Right lobe of liver (tissue), 6 donors: Measurements from ENCODE around the gene CNIH3. TPM values are rescaled to one million over a fixed set of nuclear protein-coding genes. Genes with fewer than 3 reads are reported as not detected.

Experiments used
- ATAC-seq, 4 donors: fragments of 200-7000 bp; cut with Tn5 transposase; one replicate each; pipeline ENCODE4 v1.9.1; 2020; ENCODE audit warnings: mild to moderate bottlenecking in 4 of 4, moderate library complexity in 4 of 4
- DNase-seq, 3 donors: peaks; one replicate each; pipeline ENCODE4 v3.0.0-alpha.2; 2020
- H3K27ac ChIP-seq, 3 donors: fragments of 200-600 bp; one replicate each; pipeline ENCODE4 v1.8.0; 2022
- H3K27me3 ChIP-seq, 2 donors: fragments of 200-600 bp; one replicate each; pipeline ENCODE4 v1.8.0; 2022
- H3K36me3 ChIP-seq, 4 donors: fragments of 200-600 bp; sonication (generic) in 1 of 4; one replicate each; pipeline versions ENCODE4 v1.5.1 to v1.8.0; 2017 to 2022; ENCODE audit warnings: control low read depth in 1 of 4
- H3K4me1 ChIP-seq, 4 donors: fragments of 200-600 bp; sonication (generic) in 1 of 4; one replicate each; pipeline versions ENCODE4 v1.5.1 to v1.8.0; 2017 to 2022; ENCODE audit warnings: control low read depth in 1 of 4
- H3K4me3 ChIP-seq, 3 donors: fragments of 200-600 bp; one replicate each; pipeline ENCODE4 v1.8.0; 2022
- H3K9me3 ChIP-seq, 4 donors: fragments of 200-600 bp; sonication (generic) in 1 of 4; one replicate each; pipeline versions ENCODE4 v1.5.1 to v1.8.0; 2017 to 2022; ENCODE audit warnings: control low read depth in 1 of 4
- POLR2A ChIP-seq: fragments of 450-650 bp; IDR thresholded peaks from one replicate; pipeline ENCODE4 v1.6.1; 2017; ENCODE audit warnings: antibody characterized with exemption, mild to moderate bottlenecking
- WGBS: methylation state at CpG from one replicate; pipeline ENCODE4 v1.1.6; 2018; ENCODE audit warnings: low coverage, low lambda C conversion rate; ENCODE audit not compliant: insufficient coverage; ENCODE audit errors: missing lambda C conversion rate; 5-methylcytosine and 5-hydroxymethylcytosine counted together
- intact Hi-C, 2 donors: fragments of 100-400 bp; cut with DNase I; formaldehyde crosslinking; loops; one replicate each; pipeline versions ENCODE4 v1.11.2 to v1.14.1; 2022
- total RNA-seq, 6 experiments: library from RNA; depleted of rRNA in 2 of 6; stranded (reverse); fragments of >200 nt in 2 of 6; fragmentation: NEBNext Ultra II Directional in 3 of 6; extraction: Animal tissue kit (Norgen Biotek cat#: 25700) in 3 of 6; gene quantifications; one replicate each; pipeline versions ENCODE4 v1.1.0 to v1.2.4, GENCODE V29; 2016 to 2023
- TF ChIP-seq, protein P1 (sequence below), 4 donors: fragments of 200-600 bp in 3 of 4; fragments of 450-650 bp in 1 of 4; IDR thresholded peaks; one replicate each; pipeline versions ENCODE4 v1.5.1 to v1.8.0; 2016 to 2022; ENCODE audit warnings: antibody characterized with exemption in 4 of 4, mild to moderate bottlenecking in 2 of 4
- donor health status: DM: no; HTN: yes; CAD: no.
- donor health status: DM: no; HTN: no; CAD: no.
- donor health status: DM: no; HTN: no; CAD: no.
- donor health status: DM: no; HTN: yes; CAD: no.
- donor health status: DM: no; HTN: yes; CAD: no.

The CNIH3 gene
- total RNA-seq, 6 experiments from 2014 or later = 0.12 to 1.6 (median 0.55) TPM

- no peak for DNase-seq
These were observed 128.4 kb downstream of the CNIH3 start for GRCh38 chr1:224744521-224744920.

GRCh38 chr1:224745394-224745793 lies 129.3 kb downstream of the CNIH3 start:
- no peaks in the 10 kb centered on the region for H3K36me3 ChIP-seq
- H3K27ac ChIP-seq = no peak overlapping the region
- H3K4me1 ChIP-seq = no peaks in the 10 kb centered on the region
- TF ChIP-seq POLR2A = no peak
- TF ChIP-seq, protein P1, sequence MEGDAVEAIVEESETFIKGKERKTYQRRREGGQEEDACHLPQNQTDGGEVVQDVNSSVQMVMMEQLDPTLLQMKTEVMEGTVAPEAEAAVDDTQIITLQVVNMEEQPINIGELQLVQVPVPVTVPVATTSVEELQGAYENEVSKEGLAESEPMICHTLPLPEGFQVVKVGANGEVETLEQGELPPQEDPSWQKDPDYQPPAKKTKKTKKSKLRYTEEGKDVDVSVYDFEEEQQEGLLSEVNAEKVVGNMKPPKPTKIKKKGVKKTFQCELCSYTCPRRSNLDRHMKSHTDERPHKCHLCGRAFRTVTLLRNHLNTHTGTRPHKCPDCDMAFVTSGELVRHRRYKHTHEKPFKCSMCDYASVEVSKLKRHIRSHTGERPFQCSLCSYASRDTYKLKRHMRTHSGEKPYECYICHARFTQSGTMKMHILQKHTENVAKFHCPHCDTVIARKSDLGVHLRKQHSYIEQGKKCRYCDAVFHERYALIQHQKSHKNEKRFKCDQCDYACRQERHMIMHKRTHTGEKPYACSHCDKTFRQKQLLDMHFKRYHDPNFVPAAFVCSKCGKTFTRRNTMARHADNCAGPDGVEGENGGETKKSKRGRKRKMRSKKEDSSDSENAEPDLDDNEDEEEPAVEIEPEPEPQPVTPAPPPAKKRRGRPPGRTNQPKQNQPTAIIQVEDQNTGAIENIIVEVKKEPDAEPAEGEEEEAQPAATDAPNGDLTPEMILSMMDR (IDR thresholded peaks at IDR 0.05) = no peak
- DNase-seq (no peak), ATAC-seq (no peak)
- no peaks in the 10 kb centered on the region for H3K9me3 ChIP-seq
- no peaks in the 10 kb centered on the region for H3K27me3 ChIP-seq
- WGBS = 58% methylated on average over 1 of the region's 1 CpG
- no peak overlapping the region for H3K4me3 ChIP-seq
- intact Hi-C loops = no loop called here

More at GRCh38 chr1:224744521-224744920, 128.4 kb downstream of the CNIH3 start:
- TF ChIP-seq, protein P1 (IDR thresholded peaks at IDR 0.05) = no peak
- no peak for TF ChIP-seq POLR2A
- no peak for ATAC-seq
- no peaks in the 10 kb centered on the region for H3K27me3 ChIP-seq
- H3K4me3 ChIP-seq = no peak overlapping the region
- intact Hi-C loops = no loop called here
- WGBS = 91% methylated on average over 2 of the region's 5 CpGs
- no peaks in the 10 kb centered on the region for H3K4me1 ChIP-seq
- H3K36me3 ChIP-seq = no peaks in the 10 kb centered on the region
- no peaks in the 10 kb centered on the region for H3K9me3 ChIP-seq
- no peak overlapping the region for H3K27ac ChIP-seq

DNA sequence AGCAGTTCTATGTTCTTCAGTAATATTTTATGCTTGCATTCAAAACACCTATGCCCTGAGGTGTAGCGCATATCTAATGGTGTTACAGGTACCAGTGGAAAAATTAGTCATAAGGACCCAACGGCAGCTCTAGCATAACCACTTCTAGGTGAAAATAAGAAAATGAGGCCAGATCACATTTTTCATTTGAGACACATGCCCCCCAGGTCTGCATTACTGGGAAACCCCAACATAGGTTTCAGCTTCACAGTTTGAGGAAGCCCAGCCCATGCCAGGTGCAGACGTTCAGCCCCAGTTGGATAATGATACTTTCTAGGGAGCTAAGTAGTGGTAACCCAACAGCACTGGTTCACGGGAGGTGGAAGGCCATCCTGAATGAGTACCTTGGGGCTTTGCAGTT lies 129.8 kb downstream of the CNIH3 start:
- WGBS = 73% methylated on average over 4 of the region's 4 CpGs
- H3K9me3 ChIP-seq = no peaks in the 10 kb centered on the region
- H3K4me1 ChIP-seq = no peaks in the 10 kb centered on the region
- no peaks in the 10 kb centered on the region for H3K36me3 ChIP-seq
- H3K4me3 ChIP-seq = no peak overlapping the region
- H3K27ac ChIP-seq = no peak overlapping the region
- no peak for ATAC-seq
- intact Hi-C loops = no loop called here
- H3K27me3 ChIP-seq = no peaks in the 10 kb centered on the region
- no peak for TF ChIP-seq POLR2A
- TF ChIP-seq, protein P1 (IDR thresholded peaks at IDR 0.05) = no peak
- DNase-seq = no peak

- H3K27ac ChIP-seq = no peak overlapping the region
- TF ChIP-seq POLR2A = no peak
- TF ChIP-seq, protein P1 (IDR thresholded peaks at IDR 0.05) = no peak
- DNase-seq (no peak), ATAC-seq (no peak)
- peaks cover 0 to 2% (median 0%) of the 10 kb centered on the region in 4 donors for H3K4me1 ChIP-seq
- no peaks in the 10 kb centered on the region for H3K9me3 ChIP-seq
- H3K36me3 ChIP-seq = no peaks in the 10 kb centered on the region
- H3K4me3 ChIP-seq = no peak overlapping the region
- 37% methylated on average over 4 of the region's 4 CpGs for WGBS
- intact Hi-C loops = no loop called here
- H3K27me3 ChIP-seq = no peaks in the 10 kb centered on the region
These were observed 131.5 kb downstream of the CNIH3 start for GRCh38 chr1:224747578-224747977.

- Histone ChIP-seq H3K27ac (no peak overlapping the region), H3K4me1 (peaks cover 0 to 2% (median 0%) of the 10 kb centered on the region in 4 donors), H3K9me3 (no peaks in the 10 kb centered on the region), H3K27me3 (no peaks in the 10 kb centered on the region), H3K36me3 (no peaks in the 10 kb centered on the region), H3K4me3 (no peak overlapping the region)
- intact Hi-C loops = no loop called here
- WGBS = 79% methylated on average over 4 of the region's 4 CpGs
- no peak for DNase-seq
- TF ChIP-seq, protein P1 (IDR thresholded peaks at IDR 0.05) = no peak
- TF ChIP-seq POLR2A = no peak
- no peak for ATAC-seq
These were observed 133.8 kb downstream of the CNIH3 start for GRCh38 chr1:224749916-224750315.
